DOHH2 (cell line): ENCODE data around the gene CAND1.

ENCODE experiments used
- EZH2phosphoT487 ChIP-seq: fragments of 200-600 bp; sonication (generic); IDR thresholded peaks from 2 replicates; pipeline ENCODE4 v1.6.1; 2017; ENCODE audit warnings: borderline replicate concordance, mild to moderate bottlenecking, antibody characterized with exemption, low read length, moderate library complexity, mixed read lengths
- TF ChIP-seq, protein P1 (sequence below): fragments of 200-600 bp; sonication (generic); IDR thresholded peaks from one replicate; pipeline ENCODE4 v1.5.1; 2014; ENCODE audit warnings: antibody characterized with exemption, mild to moderate bottlenecking, low read depth, low read length; ENCODE audit not compliant: poor library complexity, severe bottlenecking

DNA sequence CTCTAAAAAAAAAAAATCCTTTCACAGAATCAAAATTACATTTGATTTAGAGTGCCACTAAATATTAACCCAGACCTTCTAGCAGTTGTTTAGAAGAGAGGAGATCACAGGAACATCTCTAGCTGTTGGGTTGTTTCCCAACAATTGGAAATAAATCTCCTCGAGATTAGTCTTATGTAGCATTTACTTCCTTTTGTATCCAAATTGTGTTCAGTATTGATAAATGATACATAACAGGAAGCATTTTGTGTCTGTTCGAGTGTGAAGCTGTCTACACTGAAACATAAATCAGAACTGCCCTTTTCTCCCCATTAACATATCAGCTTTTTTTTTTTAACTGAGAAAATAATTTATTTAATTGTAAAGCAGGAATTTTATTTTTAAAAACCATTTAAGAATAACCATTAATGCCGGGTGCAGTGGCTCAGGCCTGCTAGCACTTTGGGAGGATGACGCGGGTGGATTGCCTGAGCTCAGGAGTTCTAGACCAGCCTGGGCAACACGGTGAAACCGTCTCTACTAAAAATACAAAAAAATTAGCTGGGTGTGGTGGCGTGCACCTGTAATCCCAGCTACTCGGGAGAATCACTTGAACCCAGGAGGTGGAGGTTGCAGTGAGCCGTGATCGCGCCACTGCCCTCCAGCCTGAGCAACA, 14.7 kb upstream of the CAND1 start:
- TF ChIP-seq, protein P1, sequence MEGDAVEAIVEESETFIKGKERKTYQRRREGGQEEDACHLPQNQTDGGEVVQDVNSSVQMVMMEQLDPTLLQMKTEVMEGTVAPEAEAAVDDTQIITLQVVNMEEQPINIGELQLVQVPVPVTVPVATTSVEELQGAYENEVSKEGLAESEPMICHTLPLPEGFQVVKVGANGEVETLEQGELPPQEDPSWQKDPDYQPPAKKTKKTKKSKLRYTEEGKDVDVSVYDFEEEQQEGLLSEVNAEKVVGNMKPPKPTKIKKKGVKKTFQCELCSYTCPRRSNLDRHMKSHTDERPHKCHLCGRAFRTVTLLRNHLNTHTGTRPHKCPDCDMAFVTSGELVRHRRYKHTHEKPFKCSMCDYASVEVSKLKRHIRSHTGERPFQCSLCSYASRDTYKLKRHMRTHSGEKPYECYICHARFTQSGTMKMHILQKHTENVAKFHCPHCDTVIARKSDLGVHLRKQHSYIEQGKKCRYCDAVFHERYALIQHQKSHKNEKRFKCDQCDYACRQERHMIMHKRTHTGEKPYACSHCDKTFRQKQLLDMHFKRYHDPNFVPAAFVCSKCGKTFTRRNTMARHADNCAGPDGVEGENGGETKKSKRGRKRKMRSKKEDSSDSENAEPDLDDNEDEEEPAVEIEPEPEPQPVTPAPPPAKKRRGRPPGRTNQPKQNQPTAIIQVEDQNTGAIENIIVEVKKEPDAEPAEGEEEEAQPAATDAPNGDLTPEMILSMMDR: no peak
- TF ChIP-seq EZH2phosphoT487: no peak
